Astrocyte (in vitro differentiated cells and primary cell): ENCODE data around the gene SRCIN1.

Experiments
- CTCF ChIP-seq: IDR thresholded peaks from 2 replicates; pipeline ENCODE4 v1.5.1; 2011; ENCODE audit warnings: low read depth, mild to moderate bottlenecking, inconsistent platforms, low read length, moderate library complexity; ENCODE audit not compliant: insufficient read depth
- EZH2 ChIP-seq: IDR thresholded peaks from 2 replicates; pipeline ENCODE4 v1.6.1; 2012; ENCODE audit warnings: mild to moderate bottlenecking, low read length, inconsistent platforms; ENCODE audit not compliant: insufficient read depth

- no peak for TF ChIP-seq CTCF
- no peak for TF ChIP-seq EZH2
Observed at GRCh38 chr17:38590988-38591758, 14.6 kb downstream of the SRCIN1 start.
